Smooth muscle cell (in vitro differentiated cells): ENCODE results near the gene CEBPZOS. TPM values are rescaled to one million over a fixed set of nuclear protein-coding genes. Genes with fewer than 3 reads are reported as not detected.

Experiments
- DNase-seq: peaks from one replicate; lab custom pipeline; 2025; ENCODE audit not compliant: unreplicated experiment; lab: John Stamatoyannopoulos, UW
- H2AFZ ChIP-seq: fragments of 200-600 bp; sonication (generic); 2 replicates; pipeline ENCODE4 v1.6.0; 2016; ENCODE audit warnings: antibody characterized with exemption, low read depth, mild to moderate bottlenecking
- H3F3A ChIP-seq: fragments of 200-600 bp; sonication (generic); 2 replicates; pipeline ENCODE4 v1.6.0; 2017; ENCODE audit warnings: antibody characterized with exemption, low read depth
- H3K27ac ChIP-seq: fragments of 200-600 bp; sonication (generic); 2 replicates; pipeline ENCODE4 v1.5.1; 2016; ENCODE audit warnings: low read depth, mild to moderate bottlenecking
- H3K27me3 ChIP-seq: fragments of 200-600 bp; sonication (generic); 2 replicates; pipeline ENCODE4 v1.6.1; 2016; ENCODE audit warnings: low read depth, mild to moderate bottlenecking
- H3K36me3 ChIP-seq: fragments of 200-600 bp; sonication (generic); 2 replicates; pipeline ENCODE4 v1.5.1; 2016; ENCODE audit warnings: low read depth
- H3K4me1 ChIP-seq: fragments of 200-600 bp; sonication (generic); 2 replicates; pipeline ENCODE4 v1.5.1; 2016; ENCODE audit warnings: low read depth
- H3K4me2 ChIP-seq: fragments of 200-600 bp; sonication (generic); 2 replicates; pipeline ENCODE4 v1.6.0; 2016; ENCODE audit warnings: mild to moderate bottlenecking
- H3K4me3 ChIP-seq: fragments of 200-600 bp; sonication (generic); 2 replicates; pipeline ENCODE4 v1.5.1; 2016; ENCODE audit warnings: mild to moderate bottlenecking
- H3K79me2 ChIP-seq: fragments of 200-600 bp; sonication (generic); 2 replicates; pipeline ENCODE4 v1.6.0; 2016; ENCODE audit warnings: low read depth, mild to moderate bottlenecking
- H3K9ac ChIP-seq: fragments of 200-600 bp; sonication (generic); 2 replicates; pipeline ENCODE4 v1.6.0; 2016; ENCODE audit warnings: low read depth
- H3K9me3 ChIP-seq: fragments of 200-600 bp; sonication (generic); replicated peaks from 2 replicates; pipeline ENCODE4 v1.5.1; 2016; ENCODE audit warnings: low read depth
- H4K20me1 ChIP-seq: fragments of 200-600 bp; sonication (generic); 2 replicates; pipeline ENCODE4 v1.6.0; 2016; ENCODE audit warnings: low read depth
- WGBS: methylation state at CpG from one replicate; pipeline ENCODE4 v1.1.7; 2016; ENCODE audit warnings: low lambda C conversion rate; 5-methylcytosine and 5-hydroxymethylcytosine counted together
- polyA plus RNA-seq: library from polyadenylated mRNA; unstranded; fragments of >200 nt; fragmentation: Nextera tagmentation; extraction: Ambion mirVana; gene quantifications from 2 replicates; pipeline ENCODE4 v1.2.1, GENCODE V29; 2016
- total RNA-seq: library from RNA; depleted of rRNA; stranded (reverse); fragments of >200 nt; gene quantifications from 2 replicates; pipeline ENCODE4 v1.2.3, GENCODE V29; 2014
- TF ChIP-seq, protein P1 (sequence below): fragments of 200-600 bp; sonication (generic); IDR thresholded peaks from 2 replicates; pipeline ENCODE4 v1.5.1; 2017; ENCODE audit warnings: borderline replicate concordance, mild to moderate bottlenecking, antibody characterized with exemption; ENCODE audit not compliant: insufficient read depth, poor library complexity, severe bottlenecking

Gene CEBPZOS
- total RNA-seq (9.5 and 10.8 TPM in 2 replicates), polyA plus RNA-seq (7.8 and 10.1 TPM in 2 replicates)

DNA sequence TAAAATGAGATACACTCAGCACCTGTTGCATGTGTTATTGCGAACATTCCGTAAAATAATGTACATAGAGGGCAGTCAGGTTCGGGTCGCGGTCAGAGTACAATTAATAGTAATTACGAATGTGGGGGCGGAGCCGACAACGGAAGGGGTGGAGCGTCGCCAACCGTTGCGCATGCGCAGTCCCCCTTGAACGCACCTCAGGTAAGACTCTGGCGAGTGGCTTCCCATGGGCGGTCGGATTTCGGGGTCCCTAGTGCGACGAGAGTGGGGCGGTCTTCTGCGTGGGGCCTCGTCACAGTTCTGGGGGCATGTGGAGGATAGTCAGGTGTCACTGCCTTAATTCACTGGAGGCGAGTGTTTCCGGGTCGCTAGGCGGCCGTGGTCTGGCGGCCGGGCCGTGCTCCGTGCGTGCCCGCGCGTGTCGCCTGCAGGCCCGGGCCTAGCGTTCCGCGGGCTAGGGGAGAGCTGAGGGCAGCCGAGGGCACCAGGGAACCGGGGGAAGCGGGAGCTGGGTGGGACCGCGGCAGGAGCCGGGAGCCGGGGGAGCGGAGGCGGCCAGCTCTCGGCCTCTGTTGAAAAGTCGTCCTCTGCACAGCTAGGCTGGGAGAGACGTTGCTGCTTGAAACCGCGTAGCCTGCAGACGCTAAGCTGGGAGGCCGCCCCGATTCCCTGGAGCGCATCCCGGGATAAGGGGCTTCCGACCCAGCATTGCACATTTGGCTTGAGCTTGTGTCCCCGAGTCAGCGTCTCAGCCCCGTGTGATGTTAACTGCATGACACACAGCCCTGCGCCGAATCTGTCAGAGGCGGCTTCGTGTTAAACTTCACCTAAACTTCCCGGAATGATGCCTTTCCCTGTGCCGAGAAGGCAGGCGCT, at the start of gene CEBPZOS:
TSS of gene CEBPZOS (plus strand) at position 177 of the 876 bp plus-strand sequence. CDS start 3,209 bp downstream, outside the sequence.
- peak within 1 kb of the TSS; percentile 83 for H3K4me2 ChIP-seq
- no peaks in the 10 kb centered on the region for H3K9me3 ChIP-seq
- DNase-seq = no peak
- no peaks in the 10 kb centered on the region for H3F3A ChIP-seq
- H3K36me3 ChIP-seq = no peaks in the 10 kb centered on the region
- TF ChIP-seq, protein P1, sequence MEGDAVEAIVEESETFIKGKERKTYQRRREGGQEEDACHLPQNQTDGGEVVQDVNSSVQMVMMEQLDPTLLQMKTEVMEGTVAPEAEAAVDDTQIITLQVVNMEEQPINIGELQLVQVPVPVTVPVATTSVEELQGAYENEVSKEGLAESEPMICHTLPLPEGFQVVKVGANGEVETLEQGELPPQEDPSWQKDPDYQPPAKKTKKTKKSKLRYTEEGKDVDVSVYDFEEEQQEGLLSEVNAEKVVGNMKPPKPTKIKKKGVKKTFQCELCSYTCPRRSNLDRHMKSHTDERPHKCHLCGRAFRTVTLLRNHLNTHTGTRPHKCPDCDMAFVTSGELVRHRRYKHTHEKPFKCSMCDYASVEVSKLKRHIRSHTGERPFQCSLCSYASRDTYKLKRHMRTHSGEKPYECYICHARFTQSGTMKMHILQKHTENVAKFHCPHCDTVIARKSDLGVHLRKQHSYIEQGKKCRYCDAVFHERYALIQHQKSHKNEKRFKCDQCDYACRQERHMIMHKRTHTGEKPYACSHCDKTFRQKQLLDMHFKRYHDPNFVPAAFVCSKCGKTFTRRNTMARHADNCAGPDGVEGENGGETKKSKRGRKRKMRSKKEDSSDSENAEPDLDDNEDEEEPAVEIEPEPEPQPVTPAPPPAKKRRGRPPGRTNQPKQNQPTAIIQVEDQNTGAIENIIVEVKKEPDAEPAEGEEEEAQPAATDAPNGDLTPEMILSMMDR = no peak
- peaks cover 10% of the 10 kb centered on the region for H3K79me2 ChIP-seq
- peak within 1 kb of the TSS; percentile 61 for H2AFZ ChIP-seq
- H3K27me3 ChIP-seq = no peaks in the 10 kb centered on the region
- H3K4me1 ChIP-seq = peaks cover 12% of the 10 kb centered on the region
- no peaks in the 10 kb centered on the region for H4K20me1 ChIP-seq
- peak within 1 kb of the TSS; percentile 66 for H3K9ac ChIP-seq
- H3K27ac ChIP-seq = peak within 1 kb of the TSS; percentile 59
- 58% methylated on average over 50 of the region's 72 CpGs for whole genome bisulfite sequencing
- peak within 1 kb of the TSS; percentile 61 for H3K4me3 ChIP-seq

DNA sequence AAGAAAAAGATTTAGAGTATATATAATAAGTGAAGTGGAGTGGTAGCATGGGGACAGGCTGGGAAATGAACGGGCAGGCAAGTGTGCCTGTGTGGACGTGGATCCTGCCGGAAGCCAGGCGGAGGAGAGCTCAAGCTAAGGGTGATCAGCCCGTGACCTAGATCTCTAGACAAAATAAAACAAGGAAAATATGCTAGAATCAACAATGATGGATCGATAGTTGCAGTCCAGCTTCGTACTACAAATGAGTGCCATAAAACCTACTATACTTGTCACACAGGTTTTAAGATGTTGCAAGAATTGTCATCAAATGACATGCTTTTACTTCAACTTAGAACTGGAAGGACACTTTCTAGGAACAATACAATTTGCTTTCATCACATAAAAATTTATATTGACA, 48.0 kb upstream of the CEBPZOS start:
- Histone ChIP-seq H3K36me3 (peaks cover 12% of the 10 kb centered on the region), H3K27ac (no peak overlapping the region), H3K79me2 (peaks cover 34% of the 10 kb centered on the region), H3K4me1 (no peaks in the 10 kb centered on the region), H3K4me3 (no peak overlapping the region), H3K27me3 (no peaks in the 10 kb centered on the region), H2AFZ (no peak overlapping the region), H3K4me2 (no peak overlapping the region), H4K20me1 (peaks cover 30% of the 10 kb centered on the region), H3K9ac (no peak overlapping the region), H3K9me3 (no peaks in the 10 kb centered on the region), H3F3A (no peaks in the 10 kb centered on the region)
- TF ChIP-seq, protein P1 = no peak
- no peak for DNase-seq
- WGBS = 89% methylated on average over 7 of the region's 7 CpGs

DNA sequence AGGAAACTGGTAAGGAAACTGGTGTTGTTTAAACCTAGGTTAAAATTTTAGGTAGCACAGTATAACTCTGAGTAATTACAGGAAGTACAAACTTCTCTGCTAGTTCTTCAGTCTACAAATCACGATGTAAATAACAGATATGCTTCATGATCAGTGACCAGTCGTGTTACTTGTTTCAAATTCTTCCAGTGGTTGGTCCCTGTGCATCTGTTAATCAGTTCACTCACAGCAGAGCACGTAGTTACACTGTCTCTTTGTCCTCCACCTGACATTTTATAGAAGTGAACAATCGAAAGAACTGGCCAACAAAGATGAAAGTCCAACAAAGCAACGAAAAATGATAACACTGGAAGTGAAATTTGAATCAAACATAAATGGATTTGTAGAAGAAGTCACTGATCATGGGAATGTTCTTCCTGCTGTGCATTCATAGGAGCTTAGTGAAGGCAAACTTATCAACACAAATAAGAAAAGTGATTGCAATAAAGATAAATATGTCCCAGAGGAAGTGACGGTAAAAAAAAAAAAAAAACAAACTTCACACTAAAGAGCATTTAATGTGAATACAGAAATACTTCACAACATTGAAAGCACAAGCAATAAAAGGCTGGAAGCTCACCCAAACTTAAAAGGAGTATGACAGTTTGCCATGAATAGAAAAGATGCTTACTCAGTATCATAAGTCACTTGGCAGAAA, 46.5 kb upstream of the CEBPZOS start:
- Histone ChIP-seq H3K4me3 (no peak overlapping the region), H3K4me2 (no peak overlapping the region), H3K9ac (no peak overlapping the region), H3K9me3 (no peaks in the 10 kb centered on the region), H3K27ac (no peak overlapping the region), H2AFZ (no peak overlapping the region), H3K27me3 (no peaks in the 10 kb centered on the region), H3K36me3 (peaks cover 12% of the 10 kb centered on the region), H4K20me1 (peaks cover 30% of the 10 kb centered on the region), H3F3A (no peaks in the 10 kb centered on the region), H3K79me2 (peaks cover 48% of the 10 kb centered on the region), H3K4me1 (no peaks in the 10 kb centered on the region)
- WGBS = 85% methylated on average over 6 of the region's 6 CpGs
- TF ChIP-seq, protein P1 = no peak
- no peak for DNase-seq
